ENCODE measurements around the gene CADPS.

DNA sequence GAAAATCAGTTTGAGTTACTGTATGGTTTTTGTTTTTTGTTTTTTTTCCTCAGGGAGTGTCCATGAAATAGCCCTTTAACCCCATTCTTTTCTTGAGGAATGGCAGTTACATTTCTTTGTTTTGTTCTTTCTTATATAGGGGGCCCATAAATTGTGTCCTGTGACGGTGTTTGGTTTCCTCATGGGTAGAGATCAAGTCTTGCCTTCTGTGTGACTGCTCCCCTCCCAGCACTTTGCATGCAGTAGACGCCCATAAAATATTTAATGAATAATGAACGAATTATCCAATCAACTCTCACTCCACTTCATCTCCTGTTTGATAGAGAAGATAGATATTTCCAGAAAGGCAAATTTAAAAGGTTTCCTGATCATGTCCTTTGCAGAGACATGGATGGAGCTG lies 78.1 kb downstream of the CADPS start:
- TF ChIP-seq, protein P1, sequence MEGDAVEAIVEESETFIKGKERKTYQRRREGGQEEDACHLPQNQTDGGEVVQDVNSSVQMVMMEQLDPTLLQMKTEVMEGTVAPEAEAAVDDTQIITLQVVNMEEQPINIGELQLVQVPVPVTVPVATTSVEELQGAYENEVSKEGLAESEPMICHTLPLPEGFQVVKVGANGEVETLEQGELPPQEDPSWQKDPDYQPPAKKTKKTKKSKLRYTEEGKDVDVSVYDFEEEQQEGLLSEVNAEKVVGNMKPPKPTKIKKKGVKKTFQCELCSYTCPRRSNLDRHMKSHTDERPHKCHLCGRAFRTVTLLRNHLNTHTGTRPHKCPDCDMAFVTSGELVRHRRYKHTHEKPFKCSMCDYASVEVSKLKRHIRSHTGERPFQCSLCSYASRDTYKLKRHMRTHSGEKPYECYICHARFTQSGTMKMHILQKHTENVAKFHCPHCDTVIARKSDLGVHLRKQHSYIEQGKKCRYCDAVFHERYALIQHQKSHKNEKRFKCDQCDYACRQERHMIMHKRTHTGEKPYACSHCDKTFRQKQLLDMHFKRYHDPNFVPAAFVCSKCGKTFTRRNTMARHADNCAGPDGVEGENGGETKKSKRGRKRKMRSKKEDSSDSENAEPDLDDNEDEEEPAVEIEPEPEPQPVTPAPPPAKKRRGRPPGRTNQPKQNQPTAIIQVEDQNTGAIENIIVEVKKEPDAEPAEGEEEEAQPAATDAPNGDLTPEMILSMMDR (optimal IDR thresholded peaks at IDR 0.05 in 1 of 3, IDR thresholded peaks at IDR 0.05 in 1 of 3, conservative IDR thresholded peaks at IDR 0.05 in 1 of 3; ENCODE audit: extremely low read depth in 1 of 3, insufficient read depth in 2 of 3, low read length in 3 of 3): no peak
- no peak for TF ChIP-seq EZH2 (IDR thresholded peaks at IDR 0.05; ENCODE audit: low read length)
